ACHN (cell line): ENCODE measurements around the gene COL12A1.
A peak's percentile ranks its signal among the peaks of the same experiment; 100 is the strongest.

ENCODE experiments used
- DNase-seq: peaks from one replicate; pipeline ENCODE4 v3.0.0-alpha.2; 2015
- in situ Hi-C: cut with HindIII; loops from 2 replicates; pipeline ENCODE4 v1.10.0; 2017; ENCODE audit warnings: low sequenced_read_pairs, low pct_ligation_motif_present, low pct_unique_long_range_greater_than_20kb

COL12A1 gene

GRCh38 chr6:75215291-75215690 is 9.4 kb upstream of the COL12A1 start:
- in situ Hi-C loops = no loop called here

GRCh38 chr6:75213732-75214131 is 7.9 kb upstream of the COL12A1 start:
- in situ Hi-C loops = no loop called here
- DNase-seq = no peak

More at GRCh38 chr6:75215291-75215690, 9.4 kb upstream of the COL12A1 start:
- no peak for DNase-seq

DNA sequence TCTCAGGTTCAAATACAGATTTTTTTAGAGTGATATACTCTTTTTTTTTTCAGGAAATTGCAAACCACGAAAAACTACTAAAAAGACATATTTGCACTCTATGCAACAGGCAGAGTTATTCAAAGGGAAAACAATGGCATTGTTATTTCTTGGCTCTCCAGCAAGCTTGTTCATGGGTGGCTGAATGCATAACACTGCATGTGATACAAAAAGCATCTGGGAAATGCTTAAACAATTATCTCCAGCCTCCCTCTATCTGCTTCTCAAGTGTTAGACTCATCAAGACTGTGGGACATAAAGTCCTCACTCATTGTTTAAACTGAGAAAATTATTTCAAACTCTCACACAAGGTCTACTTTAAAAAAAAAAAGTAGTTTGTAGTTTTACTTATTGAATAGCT is 7.3 kb upstream of the COL12A1 start:
- in situ Hi-C loops = no loop called here
- no peak for DNase-seq

DNA sequence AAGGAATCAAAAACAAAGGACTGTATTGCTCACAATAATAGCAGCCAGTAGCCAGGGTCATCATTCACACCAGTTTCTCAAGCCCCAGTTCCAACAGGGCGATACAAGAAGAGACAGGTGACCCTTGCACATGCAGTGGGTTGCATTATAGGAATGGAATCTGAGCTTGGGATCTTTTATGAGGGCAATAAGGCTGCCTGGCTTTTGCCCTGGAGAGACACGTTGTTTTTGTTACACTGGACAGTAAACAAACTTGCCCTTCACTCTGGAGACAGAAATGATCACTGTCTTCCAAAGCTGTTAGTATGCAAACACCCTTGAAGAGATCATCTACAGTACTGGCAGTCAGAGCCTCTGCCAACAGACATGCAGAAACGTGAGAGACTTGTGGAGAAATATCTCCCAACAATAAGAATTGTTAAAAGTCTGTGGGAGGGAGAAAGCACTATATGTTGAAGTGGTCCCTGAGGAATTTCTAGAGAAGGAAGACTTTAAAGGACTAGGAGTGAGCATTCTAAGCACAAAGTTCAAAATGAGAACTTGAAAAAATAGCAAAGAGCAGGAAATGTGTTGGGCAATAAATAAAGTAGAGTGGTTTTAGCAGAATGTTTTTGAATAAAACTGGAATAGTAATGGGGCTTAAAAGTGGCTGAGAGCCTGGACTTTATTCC is 6.2 kb upstream of the COL12A1 start:
- DNase-seq = no peak
- in situ Hi-C loops = no loop called here

- peak; percentile 68 for DNase-seq
- in situ Hi-C loops = no loop called here
These were observed 5.3 kb upstream of the COL12A1 start for GRCh38 chr6:75210885-75211739.

DNA sequence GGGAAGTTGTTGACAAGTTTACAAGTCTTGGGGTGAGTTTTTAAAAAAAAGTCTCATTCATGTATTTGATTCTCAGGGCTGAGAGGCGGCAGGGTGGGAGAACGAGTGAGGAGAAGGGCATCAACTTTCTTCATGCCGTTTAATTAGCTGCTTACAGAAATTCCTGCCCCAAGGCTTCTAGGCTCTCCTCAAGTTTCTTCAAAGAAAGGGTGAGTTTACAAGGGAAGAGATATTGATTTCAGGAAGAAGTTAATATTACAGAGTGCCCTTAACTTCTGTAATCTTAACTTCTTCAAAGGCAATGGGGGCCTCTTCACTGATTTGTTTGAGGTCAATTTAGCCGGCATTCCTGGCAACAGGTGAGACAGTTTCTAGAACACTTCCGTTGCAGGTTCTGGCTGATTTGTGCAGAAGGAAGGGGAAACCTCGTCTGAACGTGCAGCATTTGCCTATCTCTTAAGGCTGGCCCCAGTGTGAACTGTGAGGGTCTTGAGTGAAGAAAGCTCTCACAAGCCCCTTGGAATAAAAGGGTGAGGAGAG is 3.4 kb upstream of the COL12A1 start:
- in situ Hi-C loops = no loop called here

DNA sequence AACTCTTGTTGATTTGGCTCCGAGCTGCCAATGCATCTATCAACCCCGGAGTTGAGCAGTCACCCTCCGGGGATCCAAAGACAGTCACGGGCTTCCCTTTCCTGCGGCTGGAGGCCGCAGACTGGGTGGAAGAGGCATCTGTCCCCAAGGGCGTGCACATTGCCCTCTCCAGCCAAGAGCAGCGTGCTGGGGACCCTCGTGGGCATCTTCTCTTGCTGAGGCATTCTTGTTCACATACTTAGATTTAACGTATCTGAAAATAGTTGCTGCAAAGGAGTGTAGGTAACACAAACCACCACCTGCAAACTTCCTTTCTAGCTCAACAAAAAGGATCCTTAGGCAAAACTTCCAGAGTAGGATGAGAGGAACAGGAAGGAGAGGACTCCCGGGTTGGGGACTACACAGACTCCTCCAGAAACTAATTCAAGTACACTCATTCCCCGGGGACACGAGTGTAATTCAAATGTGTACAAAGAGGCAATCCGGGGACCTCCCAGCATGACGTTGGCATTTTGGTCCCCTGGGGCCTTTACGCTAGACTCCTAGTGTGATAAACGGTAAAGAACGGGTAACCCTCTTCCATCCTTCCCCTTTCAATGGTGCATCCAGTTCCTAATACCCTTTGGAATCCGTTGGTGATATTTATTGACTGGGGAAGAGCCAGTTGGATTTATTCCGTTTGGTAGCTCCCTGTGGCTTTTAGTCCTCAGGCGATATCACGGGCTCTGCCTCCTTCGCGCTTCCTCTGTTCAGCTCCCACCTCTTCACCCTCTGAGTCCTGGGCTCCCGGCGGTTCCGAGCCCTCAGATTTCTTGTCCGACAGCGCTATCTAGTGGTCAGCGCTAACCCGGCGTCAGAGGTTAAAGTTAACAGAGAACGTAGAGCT is 2.7 kb upstream of the COL12A1 start:
- in situ Hi-C loops = no loop called here
- DNase-seq = peak; percentile 79

More for the DNA sequence above, 3.4 kb upstream of the COL12A1 start:
- DNase-seq = no peak

DNA sequence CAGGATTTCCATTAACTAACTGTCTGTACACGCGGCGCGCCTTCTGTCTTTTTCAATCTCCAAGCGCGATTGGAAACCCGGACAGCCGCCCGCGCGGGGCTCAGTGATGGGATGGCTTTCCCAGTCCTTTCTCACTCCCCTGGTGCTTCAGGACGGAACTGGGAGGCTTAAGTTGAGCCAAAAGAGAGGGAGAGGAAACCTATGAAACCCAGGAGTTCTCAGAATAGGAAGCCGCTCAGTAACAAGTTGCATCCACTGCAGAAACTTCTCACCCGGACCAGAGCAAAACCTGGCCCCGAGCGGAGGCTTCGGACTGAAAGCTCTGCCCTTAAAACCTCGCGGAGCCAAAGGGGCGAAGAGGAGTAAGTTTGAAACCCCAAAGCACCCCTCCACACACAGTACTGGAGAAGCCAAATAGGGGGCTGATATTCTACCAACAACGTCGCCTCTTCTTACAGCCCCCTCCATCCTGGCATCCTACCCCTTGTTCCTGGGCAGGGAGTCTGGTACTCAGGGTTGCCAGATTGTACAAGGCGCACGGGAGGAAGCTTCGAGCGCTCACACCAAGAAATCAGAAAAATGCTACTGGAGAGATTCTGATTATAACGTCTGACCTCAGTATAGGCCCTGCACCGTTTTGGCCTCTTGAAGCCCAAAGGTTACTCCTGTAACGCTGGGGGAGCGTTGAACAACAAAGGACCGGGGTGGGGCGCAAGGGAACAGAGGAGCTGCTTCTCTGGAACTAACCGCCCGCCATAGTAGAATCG is 906 bp upstream of the COL12A1 start:
- in situ Hi-C loops = no loop called here
- DNase-seq = peak; percentile 7

- in situ Hi-C loops = no loop called here
- peak; percentile 72 for DNase-seq
These were observed 686 bp downstream of the COL12A1 start for GRCh38 chr6:75204959-75205775.

GRCh38 chr6:75204217-75204958 is 1.5 kb downstream of the COL12A1 start:
- DNase-seq = peak; percentile 87
- in situ Hi-C loops = no loop called here

- DNase-seq = no peak
- in situ Hi-C loops = no loop called here
These were observed 2.1 kb downstream of the COL12A1 start for GRCh38 chr6:75203721-75204120.

DNA sequence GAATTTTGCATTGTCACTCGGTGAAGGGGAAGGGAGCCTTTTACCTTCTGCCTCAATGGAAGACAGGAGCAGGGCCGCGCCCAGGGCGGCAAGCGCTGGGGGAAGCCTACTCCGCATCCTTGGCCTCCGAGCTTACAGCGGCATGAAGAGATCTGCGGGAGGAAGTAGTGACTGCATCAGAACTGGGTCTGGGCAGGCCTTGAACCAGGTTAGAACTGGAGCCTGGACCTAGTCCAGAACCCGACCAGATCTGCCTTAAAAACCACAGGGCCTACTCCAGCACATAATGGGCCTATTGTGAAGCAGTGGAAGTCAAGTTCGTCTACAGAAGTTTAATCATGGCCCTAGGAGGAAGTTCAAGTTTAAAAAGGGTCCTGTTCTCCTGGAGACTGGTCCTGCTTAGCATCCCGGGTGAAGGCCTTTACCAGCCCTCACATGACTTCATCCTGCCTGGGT is 3.1 kb downstream of the COL12A1 start:
- DNase-seq = no peak
- in situ Hi-C loops = no loop called here

DNA sequence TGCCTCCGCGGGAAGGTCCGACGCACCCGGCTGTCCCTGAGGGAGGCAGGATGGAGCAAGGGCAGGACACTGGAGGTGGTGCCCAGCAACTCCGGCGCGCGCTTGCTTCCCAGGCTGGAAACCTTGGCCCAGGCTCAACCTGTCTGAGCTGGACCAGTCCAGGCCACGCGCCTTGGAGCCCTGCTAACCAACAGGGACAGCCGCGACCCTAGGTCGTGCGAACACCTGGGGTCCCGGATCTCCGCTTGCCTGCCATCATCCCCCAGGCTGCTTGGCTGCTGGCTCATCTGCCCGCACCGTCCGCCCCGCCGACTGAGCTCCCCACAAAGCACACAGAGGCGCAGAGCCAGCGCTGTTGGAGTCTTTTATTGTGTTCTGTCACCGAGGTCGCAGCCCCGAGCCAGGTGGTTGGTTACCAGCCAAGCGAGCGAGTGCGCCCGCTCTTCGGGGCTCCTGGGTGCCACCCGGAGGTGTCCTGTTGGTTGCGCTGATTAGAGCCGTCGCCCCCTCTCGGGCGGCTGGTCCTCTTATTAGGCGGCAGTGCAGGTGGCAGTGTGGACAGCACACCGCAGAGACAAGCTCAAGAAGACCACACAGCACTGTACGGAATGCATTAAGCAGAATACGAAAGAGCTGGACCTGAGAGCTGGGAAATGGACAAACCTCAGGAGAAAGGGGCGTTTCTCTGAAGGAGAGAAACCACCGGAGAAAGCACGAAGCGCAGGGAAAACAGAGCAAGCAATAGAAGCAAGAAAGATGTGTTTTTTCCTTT is 3.8 kb downstream of the COL12A1 start:
- peak; percentile 41 for DNase-seq
- in situ Hi-C loops = no loop called here

GRCh38 chr6:75201021-75201420 is 4.8 kb downstream of the COL12A1 start:
- DNase-seq = no peak
- in situ Hi-C loops = no loop called here

GRCh38 chr6:75199889-75200288 is 6.0 kb downstream of the COL12A1 start:
- in situ Hi-C loops = no loop called here
- no peak for DNase-seq
